Testis (tissue), 2 donors: ENCODE measurements around the gene TAP1.

Experiments used
- CTCF ChIP-seq, 3 experiments: fragments of 450-650 bp in 2 of 3; fragments of 200-600 bp in 1 of 3; sonication (generic) in 1 of 3; IDR thresholded peaks; one replicate each; pipeline ENCODE4 v1.5.1; 2016 to 2019; ENCODE audit warnings: antibody characterized with exemption in 3 of 3, mild to moderate bottlenecking in 2 of 3, moderate library complexity in 1 of 3
- POLR2A ChIP-seq: fragments of 450-650 bp; IDR thresholded peaks from one replicate; pipeline ENCODE4 v1.6.1; 2017; ENCODE audit warnings: antibody characterized with exemption, mild to moderate bottlenecking, moderate library complexity

DNA sequence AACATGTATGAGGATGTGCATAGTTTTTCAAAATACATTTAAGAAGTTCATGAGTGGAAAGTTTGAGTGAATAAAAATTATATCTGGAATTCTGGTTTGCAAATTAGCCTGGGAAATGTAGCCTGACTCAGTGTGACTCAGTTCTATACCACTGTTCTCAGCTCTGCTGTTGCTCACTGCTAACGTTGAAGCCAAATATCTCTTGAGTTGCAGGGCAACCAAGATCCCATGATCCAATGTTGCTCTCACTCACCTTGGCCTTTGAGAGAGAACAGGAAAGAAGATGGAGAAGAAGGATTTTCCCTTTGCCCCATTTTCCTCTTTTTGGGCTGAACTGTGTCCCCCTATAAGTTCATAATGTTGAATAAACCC, 29.4 kb upstream of the TAP1 start:
- TF ChIP-seq CTCF (IDR thresholded peaks at IDR 0.05) (no peak), POLR2A (no peak)
